Endometrial microvascular endothelial cells (primary cell): ENCODE data around the gene MAN1C1. TPM values are rescaled to one million over a fixed set of nuclear protein-coding genes. Genes with fewer than 3 reads are reported as not detected.

Experiments
- in situ Hi-C: cut with HindIII; loops from 2 replicates; pipeline ENCODE4 v1.10.0; 2017; ENCODE audit warnings: low sequenced_read_pairs, low pct_unique_long_range_greater_than_20kb; ENCODE audit errors: inconsistent ontology term
- total RNA-seq: library from RNA; depleted of rRNA; stranded (reverse); fragments of >200 nt; gene quantifications from one replicate; pipeline ENCODE4 v1.2.3, GENCODE V29; 2015; ENCODE audit errors: inconsistent ontology term

MAN1C1 gene
- total RNA-seq, 1 donor from 2014 or later, result not detected

- in situ Hi-C loops, result loop anchor here (25.0 kb wide), 1 partner anchor 163 kb away; the partner anchor contains the start of gene MAN1C1
Measured at GRCh38 chr1:25774921-25775771, 158.6 kb downstream of the MAN1C1 start.

DNA sequence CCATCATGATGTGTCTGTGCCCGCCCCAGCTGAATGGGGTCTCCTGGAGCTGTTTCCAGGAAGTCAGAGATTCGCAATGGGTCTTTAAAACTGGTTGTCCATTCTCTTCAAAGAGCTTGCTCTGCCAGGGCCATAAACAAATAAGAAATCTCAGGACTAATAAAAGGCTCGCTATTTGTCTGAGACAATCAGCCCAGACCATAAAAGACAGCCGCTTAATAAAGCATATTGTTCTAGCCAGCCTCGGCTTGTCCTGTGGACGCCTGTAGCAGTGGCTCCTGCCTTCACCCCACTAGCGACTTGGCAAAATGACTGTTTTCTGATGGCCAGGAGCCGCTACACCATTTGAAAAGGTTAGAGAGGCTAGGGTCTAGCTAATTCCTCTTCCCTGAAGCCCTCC is 162.8 kb downstream of the MAN1C1 start:
- in situ Hi-C loops, result loop anchor here (25.0 kb wide), 1 partner anchor 167 kb away; the partner anchor contains the start of gene MAN1C1

DNA sequence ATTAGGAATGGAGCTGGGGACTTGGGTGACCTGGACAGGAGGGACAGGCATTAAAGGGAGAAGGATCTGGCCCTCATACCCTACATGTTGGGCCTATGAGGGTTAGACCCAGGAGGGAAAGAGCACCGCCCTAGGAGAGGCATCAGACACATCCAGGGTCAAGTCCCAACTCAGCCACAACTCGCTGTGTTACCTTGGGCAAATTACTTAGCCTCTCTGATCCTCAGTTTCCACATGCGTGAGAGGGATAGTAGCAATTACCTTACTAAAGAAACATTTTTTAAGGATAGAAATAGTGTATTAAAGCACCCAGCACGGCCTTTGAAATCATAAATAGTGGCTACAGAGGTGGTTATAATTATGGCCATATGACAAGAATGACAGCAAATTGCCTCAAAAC is 163.3 kb downstream of the MAN1C1 start:
- in situ Hi-C loops, result loop anchor here (25.0 kb wide), 1 partner anchor 168 kb away; the partner anchor contains the start of gene MAN1C1

- in situ Hi-C loops, result loop anchor here (25.0 kb wide), 1 partner anchor 168 kb away; the partner anchor contains the start of gene MAN1C1
Measured at GRCh38 chr1:25780318-25781129, 163.9 kb downstream of the MAN1C1 start.

- in situ Hi-C loops, result loop anchor here (25.0 kb wide), 1 partner anchor 169 kb away; the partner anchor contains the start of gene MAN1C1
Measured at GRCh38 chr1:25781130-25781433, 164.5 kb downstream of the MAN1C1 start.

DNA sequence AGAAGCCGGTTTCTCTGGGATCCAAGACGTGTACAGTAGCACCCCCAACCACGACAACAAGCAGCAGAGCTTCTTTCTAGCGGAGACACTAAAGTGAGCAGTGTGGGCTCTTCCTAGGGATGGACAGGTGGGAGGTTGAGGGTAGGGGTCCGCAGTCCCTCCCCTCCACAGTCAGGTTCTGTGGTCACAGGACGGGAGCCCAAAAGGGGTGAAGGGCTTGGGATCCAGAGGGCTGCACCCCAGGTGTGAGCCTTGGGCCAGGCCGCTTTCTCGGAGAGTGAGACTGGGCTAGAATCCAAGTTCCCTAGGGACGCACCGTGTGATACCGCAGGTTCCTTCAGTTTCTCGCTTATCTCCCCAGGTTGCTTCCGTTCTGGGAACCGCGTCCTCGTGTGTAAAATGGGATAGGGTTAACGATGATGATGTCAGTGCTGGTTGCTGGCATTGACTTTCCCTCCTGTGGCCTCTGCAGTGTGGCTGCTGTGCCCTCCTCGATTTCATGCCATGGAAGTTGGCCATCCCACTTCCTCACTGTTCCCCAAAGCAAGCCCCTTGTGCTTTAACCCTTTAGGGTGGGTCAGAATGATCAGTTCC is 166.1 kb downstream of the MAN1C1 start:
- in situ Hi-C loops, result loop anchor here (25.0 kb wide), 1 partner anchor 170 kb away; the partner anchor contains the start of gene MAN1C1

- in situ Hi-C loops, result loop anchor here (25.0 kb wide), 1 partner anchor 172 kb away; the partner anchor contains the start of gene MAN1C1
Measured at GRCh38 chr1:25784575-25785051, 168.0 kb downstream of the MAN1C1 start.

DNA sequence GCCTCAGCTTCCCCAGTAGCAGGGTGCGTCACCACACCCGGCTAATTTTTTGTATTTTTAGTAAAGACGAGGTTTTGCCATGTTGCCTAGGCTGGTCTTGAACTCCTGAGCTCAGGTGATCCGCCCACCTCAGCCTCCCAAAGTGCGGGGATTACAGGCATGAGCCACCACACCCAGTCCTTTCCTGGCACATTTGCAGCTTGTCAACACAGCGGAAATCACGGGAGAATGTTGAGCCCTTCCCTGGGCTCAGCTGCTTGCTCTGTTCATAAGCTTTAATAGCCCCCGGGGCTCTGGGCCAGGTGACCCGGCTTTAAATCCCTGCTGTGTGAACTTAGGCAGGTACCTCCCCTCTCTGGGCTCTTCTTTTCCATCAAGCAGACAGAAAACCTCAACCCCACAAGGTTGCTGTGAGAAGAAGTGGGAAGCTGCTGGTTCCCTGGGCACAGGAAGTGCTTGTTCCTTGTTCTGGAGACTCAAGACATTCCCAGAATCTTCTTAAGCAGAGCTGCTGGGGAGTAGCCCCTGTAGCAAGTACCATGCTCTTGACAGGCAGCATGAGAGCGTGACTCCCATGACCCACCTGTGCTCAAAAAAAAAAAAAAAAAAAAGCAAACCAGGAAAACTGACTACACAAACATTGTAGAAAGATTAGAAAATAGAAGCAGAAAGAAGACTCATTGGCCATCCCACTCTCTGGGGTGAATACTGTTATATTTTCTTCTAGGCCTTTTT is 168.9 kb downstream of the MAN1C1 start:
- in situ Hi-C loops, result loop anchor here (25.0 kb wide), 1 partner anchor 173 kb away; the partner anchor contains the start of gene MAN1C1

DNA sequence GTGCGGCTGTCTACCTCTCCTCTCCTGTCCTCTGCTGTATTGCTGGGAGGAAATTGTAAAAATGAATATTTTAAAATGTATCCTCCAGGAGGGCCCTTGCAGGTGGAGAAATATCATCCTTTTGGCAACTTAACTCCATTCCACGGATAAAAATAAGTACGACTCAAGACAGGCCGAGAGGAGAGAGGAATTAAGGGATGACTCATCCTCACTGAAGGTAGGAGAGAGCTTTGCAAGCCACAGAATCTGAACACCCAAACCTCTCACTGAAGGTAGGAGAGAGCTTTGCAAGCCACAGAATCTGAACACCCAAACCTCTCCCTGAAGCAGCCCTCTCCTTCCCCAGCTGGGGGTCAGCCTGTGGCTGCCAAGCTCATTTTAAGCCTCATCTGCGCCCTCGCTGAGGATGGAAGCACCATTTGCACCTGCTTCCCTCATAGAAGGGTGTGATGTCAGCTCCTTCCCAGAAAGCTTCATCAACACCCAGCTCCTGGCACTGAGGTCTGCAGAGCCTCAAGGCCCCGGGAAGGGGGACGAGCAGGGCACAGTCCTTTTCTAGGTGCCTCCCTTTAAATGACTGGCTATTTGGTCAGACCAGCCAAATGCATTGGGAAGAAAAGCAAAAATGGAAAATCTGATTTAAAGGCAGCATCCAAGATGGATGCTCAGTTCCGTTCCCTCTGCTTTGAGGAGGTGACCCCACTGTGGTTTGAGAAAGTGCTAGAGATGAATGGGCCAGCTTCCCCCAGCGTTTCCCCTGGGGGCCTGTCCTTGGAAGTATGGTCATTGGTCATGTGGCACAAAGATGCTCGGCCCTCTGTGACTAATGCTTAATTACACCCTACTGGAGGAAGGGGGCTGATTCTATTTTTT is 170.5 kb downstream of the MAN1C1 start:
- in situ Hi-C loops, result loop anchor here (25.0 kb wide), 1 partner anchor 175 kb away; the partner anchor contains the start of gene MAN1C1

DNA sequence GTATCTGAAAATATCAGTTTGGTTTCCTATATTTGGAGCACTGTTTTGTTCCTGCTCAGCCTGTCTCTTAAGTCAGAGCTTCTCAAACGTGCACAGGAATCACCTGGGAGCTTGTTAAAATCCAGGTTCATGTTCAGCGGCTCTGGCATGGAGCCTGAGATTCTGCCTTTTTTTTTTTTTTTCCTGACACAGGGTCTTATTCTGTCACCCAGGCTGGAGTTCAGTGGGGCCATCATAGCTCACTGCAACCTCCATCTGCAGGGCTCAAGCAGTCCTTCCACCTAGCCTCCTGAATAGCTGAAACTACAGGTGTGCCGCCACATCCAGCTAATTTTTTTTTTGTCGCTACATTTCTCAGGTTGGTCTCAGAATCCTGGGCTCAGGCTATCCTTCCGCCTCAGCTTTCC is 171.2 kb downstream of the MAN1C1 start:
- in situ Hi-C loops, result loop anchor here (25.0 kb wide), 1 partner anchor 175 kb away; the partner anchor contains the start of gene MAN1C1

DNA sequence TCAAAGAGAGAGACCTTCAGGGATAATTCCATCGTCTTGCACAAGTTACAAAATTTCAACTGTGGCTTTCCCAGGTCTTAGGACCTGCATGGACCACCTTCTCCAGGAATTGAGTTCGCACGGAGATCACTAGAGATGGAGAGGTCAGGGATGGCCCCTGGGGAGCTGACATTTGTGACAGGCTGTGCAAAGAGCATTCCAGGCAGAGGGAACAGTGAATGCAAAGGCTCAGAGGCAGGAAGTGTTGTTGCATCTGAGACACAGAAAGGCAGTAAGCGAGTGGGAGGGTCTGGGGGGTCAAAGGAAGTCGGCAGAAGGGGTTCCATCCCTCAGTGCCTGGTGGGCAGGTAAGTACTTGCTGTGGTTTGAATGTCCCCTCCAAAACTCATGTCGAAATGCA is 173.9 kb downstream of the MAN1C1 start:
- in situ Hi-C loops, result loop anchor here (25.0 kb wide), 1 partner anchor 178 kb away; the partner anchor contains the start of gene MAN1C1

GRCh38 chr1:25792115-25792514 is 175.5 kb downstream of the MAN1C1 start:
- in situ Hi-C loops, result loop anchor here (25.0 kb wide), 1 partner anchor 180 kb away; the partner anchor contains the start of gene MAN1C1

DNA sequence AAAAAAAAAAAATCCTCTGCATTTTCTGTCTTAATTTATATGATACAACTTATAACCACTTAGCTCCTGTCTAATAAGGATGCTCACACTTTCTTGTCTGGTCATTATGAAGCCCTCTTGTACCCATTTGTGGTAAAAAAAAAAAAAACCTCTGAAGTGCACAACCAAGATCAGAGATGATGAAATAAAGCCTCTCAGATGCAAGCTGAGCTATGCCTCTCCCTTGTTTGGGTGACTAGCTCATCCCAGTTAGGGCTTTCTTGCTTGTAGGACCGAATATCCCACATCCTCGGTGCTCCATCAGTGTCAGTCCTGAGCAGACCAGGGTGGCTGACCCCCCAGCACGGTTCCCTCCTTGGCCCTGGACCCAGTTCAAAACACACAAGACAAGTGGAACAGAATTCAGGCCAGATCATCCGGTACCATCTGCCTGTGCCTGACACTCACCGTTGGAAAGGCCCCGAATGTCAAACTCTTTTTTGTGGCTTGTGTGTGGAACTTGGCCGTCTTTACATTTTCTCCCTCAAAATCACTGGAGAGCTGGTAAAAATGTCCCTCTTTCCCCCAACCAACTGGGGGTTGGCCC is 177.1 kb downstream of the MAN1C1 start:
- in situ Hi-C loops, result loop anchor here (25.0 kb wide), 1 partner anchor 181 kb away; the partner anchor contains the start of gene MAN1C1

GRCh38 chr1:25794325-25794724 is 177.7 kb downstream of the MAN1C1 start:
- in situ Hi-C loops, result loop anchor here (25.0 kb wide), 1 partner anchor 182 kb away; the partner anchor contains the start of gene MAN1C1

DNA sequence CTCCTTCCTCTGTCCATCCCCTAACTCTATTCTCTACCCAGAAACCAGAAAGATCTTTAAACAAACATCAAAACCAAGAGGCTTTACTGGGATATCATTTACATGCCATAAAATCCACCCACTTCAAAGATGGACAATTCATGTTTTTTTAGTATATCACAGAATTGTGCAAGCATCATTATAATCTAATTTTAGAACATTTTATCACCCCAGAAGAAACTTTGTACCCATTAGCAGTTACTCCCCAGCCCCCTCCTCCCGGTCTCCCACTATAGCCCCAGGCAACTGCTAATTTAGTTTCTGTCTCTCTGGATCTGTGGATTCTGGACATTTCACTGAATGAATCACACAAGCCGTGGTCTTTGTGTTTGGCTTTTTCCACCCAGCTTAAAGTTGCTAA is 178.6 kb downstream of the MAN1C1 start:
- in situ Hi-C loops, result loop anchor here (25.0 kb wide), 1 partner anchor 183 kb away; the partner anchor contains the start of gene MAN1C1
